ENCODE measurements around the gene HYOU1. TPM values are rescaled to one million over a fixed set of nuclear protein-coding genes. Genes with fewer than 3 reads are reported as not detected.

Gene HYOU1
- total RNA-seq, 4 donors from 2014 or later, result 21.8 to 47.0 (median 33.0) TPM

DNA sequence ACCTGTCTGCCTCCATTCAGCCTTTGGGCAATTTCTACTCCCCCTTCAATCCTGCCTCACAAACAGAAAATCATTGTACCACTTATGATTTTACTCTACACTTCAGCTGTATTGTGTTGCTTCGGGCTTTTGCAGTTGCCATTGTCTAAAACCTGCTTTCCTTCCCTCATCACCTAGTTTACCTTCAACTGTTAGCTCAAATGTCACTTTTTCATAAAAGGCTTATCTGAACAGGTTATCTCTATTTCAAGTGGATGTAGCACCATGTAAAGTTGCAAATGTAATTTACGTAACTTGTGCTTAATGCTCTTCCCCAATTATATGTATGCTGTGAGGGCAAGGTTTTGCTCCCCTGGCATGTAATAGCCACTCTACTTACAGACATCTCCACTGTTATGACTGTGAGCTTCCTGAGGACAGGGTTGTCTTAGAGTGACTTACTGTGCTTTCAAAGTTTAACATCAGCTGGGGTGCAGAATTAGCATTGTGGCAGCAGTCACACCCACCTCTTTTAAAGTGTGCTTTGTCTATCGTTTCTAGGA lies 44.3 kb downstream of the HYOU1 start:
- intact Hi-C loops (cut with DNase I; ENCODE audit: low total_unique reads), result no loop called here
- no peak overlapping the region for H3K4me3 ChIP-seq (ENCODE audit: low read depth, poor library complexity, severe bottlenecking)
- no peak for TF ChIP-seq POLR2A (IDR thresholded peaks at IDR 0.05)
- TF ChIP-seq, protein P1, sequence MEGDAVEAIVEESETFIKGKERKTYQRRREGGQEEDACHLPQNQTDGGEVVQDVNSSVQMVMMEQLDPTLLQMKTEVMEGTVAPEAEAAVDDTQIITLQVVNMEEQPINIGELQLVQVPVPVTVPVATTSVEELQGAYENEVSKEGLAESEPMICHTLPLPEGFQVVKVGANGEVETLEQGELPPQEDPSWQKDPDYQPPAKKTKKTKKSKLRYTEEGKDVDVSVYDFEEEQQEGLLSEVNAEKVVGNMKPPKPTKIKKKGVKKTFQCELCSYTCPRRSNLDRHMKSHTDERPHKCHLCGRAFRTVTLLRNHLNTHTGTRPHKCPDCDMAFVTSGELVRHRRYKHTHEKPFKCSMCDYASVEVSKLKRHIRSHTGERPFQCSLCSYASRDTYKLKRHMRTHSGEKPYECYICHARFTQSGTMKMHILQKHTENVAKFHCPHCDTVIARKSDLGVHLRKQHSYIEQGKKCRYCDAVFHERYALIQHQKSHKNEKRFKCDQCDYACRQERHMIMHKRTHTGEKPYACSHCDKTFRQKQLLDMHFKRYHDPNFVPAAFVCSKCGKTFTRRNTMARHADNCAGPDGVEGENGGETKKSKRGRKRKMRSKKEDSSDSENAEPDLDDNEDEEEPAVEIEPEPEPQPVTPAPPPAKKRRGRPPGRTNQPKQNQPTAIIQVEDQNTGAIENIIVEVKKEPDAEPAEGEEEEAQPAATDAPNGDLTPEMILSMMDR (IDR thresholded peaks at IDR 0.05), result no peak
- DNase-seq (ENCODE audit: low spot score in 2 of 2), result no peak
- 82 to 91% methylated on average over 3 of the region's 3 CpGs for WGBS, 2 donors

DNA sequence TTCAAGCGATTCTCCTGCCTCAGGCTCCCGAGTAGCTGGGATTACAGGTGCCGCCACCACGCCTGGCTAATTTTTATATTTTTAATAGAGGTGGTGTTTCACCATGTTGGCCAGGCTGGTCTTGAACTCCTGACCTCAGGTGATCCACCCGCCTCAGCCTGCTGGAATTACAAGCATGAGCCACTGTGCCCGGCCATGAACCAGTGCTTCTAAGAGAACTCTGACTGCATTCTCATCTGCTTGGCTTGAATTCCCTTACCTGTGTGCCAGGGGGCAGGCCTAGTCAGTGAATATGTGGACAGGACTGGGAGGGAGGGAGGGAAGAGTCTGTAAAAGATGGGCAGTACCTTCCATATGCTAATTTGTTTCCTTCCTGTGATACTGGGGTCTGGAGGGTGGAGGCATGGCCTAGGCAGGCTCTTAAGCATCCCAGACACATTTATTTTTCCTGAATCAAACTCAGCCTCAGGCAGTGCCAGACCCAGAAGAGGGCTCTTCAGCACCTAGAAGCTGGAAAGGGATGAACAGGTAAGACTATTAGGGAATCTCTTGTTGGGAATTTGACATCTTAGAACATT lies 45.4 kb downstream of the HYOU1 start:
- 72 to 84% methylated on average over 6 of the region's 6 CpGs for WGBS, 2 donors
- no peak overlapping the region for H3K4me3 ChIP-seq (ENCODE audit: low read depth, poor library complexity, severe bottlenecking)
- no peak for DNase-seq (ENCODE audit: low spot score in 2 of 2)
- intact Hi-C loops (cut with DNase I; ENCODE audit: low total_unique reads), result no loop called here
- TF ChIP-seq, protein P1 (IDR thresholded peaks at IDR 0.05), result no peak
- no peak for TF ChIP-seq POLR2A (IDR thresholded peaks at IDR 0.05)

DNA sequence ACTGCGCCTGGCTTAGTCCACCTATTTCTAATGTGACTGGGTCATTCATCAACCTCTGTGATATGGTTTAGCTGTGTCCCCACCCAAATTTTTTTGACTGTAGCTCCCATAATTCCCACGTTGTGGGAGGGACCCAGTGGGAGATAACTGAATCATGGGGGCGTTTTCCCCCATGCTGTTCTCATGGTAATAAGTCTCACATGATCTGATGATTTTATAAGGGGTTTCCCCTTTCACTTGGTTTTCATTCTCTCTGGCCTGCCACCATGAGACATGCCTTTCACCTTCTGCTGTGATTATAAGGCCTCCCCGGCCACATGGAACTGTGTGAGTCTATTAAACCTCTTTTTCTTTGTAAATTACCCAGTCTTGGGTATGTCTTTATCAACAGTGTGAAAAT lies 50.3 kb downstream of the HYOU1 start:
- H3K4me3 ChIP-seq (ENCODE audit: low read depth, poor library complexity, severe bottlenecking), result no peak overlapping the region
- DNase-seq (ENCODE audit: low spot score in 2 of 2), result no peak
- 85 to 86% methylated on average over 4 of the region's 4 CpGs for WGBS, 2 donors
- TF ChIP-seq, protein P1 (IDR thresholded peaks at IDR 0.05), result no peak
- no peak for TF ChIP-seq POLR2A (IDR thresholded peaks at IDR 0.05)
- intact Hi-C loops (cut with DNase I; ENCODE audit: low total_unique reads), result no loop called here

DNA sequence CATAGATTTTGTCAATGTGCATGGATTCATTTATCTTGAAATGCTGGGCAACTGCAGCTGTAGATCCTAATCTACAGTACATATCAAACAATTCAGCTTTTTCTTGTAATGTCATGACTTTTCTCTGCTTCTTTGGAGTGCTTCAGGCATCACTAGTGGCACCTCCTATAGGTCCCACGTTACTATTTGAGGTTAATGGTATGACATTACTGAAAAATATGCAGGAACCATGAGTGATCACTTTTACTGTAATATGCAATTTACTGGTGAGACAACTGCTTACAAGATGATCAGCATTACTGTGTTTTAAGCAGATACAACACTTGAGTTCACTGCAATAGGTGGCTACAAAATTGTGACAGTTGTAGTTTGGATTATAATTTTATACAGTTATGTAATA lies 56.1 kb downstream of the HYOU1 start:
- TF ChIP-seq POLR2A (IDR thresholded peaks at IDR 0.05), result no peak
- TF ChIP-seq, protein P1 (IDR thresholded peaks at IDR 0.05), result no peak
- 35 to 46% methylated on average over 1 of the region's 1 CpG for WGBS, 2 donors
- DNase-seq (ENCODE audit: low spot score in 2 of 2), result no peak
- intact Hi-C loops (cut with DNase I; ENCODE audit: low total_unique reads), result no loop called here
- H3K4me3 ChIP-seq (ENCODE audit: low read depth, poor library complexity, severe bottlenecking), result no peak overlapping the region

DNA sequence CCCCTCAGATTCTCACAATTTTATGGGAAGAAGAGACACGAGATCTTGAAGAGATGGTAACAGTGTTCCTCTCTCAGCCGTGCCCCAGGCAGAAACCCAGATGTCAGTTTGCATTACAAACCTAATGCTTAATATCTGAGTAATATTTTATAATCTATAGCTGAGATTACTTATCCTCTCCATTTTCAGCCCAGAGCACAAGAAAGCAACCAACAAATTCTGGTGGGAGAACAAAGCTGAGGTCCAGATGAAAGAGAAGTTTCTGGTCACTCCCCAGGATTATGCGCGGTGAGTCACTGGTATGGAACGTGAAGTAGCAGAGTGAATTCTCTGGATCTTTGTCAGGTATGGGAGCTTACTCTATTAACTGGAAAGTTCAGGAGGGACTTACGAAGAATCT lies 58.2 kb downstream of the HYOU1 start:
- TF ChIP-seq POLR2A (IDR thresholded peaks at IDR 0.05), result no peak
- TF ChIP-seq, protein P1 (IDR thresholded peaks at IDR 0.05), result no peak
- peak overlapping the region; percentile 76 for H3K4me3 ChIP-seq (ENCODE audit: low read depth, poor library complexity, severe bottlenecking)
- DNase-seq (ENCODE audit: low spot score in 2 of 2), result no peak
- intact Hi-C loops (cut with DNase I; ENCODE audit: low total_unique reads), result no loop called here
- WGBS, 2 donors, result 38 to 40% methylated on average over 6 of the region's 6 CpGs

DNA sequence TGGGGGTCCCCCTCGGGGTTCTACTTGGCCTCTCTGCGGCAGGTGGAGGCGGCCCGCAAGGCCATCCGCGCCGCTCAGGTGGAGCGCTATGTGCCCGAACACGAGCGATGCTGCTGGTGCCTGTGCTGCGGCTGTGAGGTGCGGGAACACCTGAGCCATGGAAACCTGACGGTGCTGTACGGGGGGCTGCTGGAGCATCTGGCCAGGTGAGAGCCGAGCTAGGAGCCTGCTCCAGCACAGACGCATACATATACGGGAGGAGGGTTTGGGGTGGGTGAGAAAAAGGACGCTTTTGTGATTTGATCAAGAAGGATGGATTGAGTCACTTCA lies 58.7 kb downstream of the HYOU1 start:
- TF ChIP-seq POLR2A (IDR thresholded peaks at IDR 0.05), result no peak
- TF ChIP-seq, protein P1 (IDR thresholded peaks at IDR 0.05), result no peak
- DNase-seq (ENCODE audit: low spot score in 2 of 2), result no peak
- 2% methylated on average over 10 to 11 of the region's 19 CpGs for WGBS, 2 donors

More for the DNA sequence above, 58.7 kb downstream of the HYOU1 start:
- intact Hi-C loops (cut with DNase I; ENCODE audit: low total_unique reads), result no loop called here
- H3K4me3 ChIP-seq (ENCODE audit: low read depth, poor library complexity, severe bottlenecking), result peak overlapping the region; percentile 76
